ENCODE results near the gene NKAIN1. TPM values are rescaled to one million over a fixed set of nuclear protein-coding genes. Genes with fewer than 3 reads are reported as not detected.

The NKAIN1 gene
- polyA plus RNA-seq, 3 donors = not detected

- Histone ChIP-seq H3K27me3 (ENCODE audit: control insufficient read depth in 2 of 2, insufficient read depth in 2 of 2, low read length in 2 of 2) (no peaks in the 10 kb centered on the region), H3K4me1 (ENCODE audit: control insufficient read depth in 1 of 2, insufficient read depth in 2 of 2, low read length in 2 of 2) (no peaks in the 10 kb centered on the region), H3K9ac (ENCODE audit: insufficient read depth, low read length, poor library complexity, severe bottlenecking) (no peak overlapping the region), H2AFZ (ENCODE audit: insufficient read depth, low read depth, low read length, poor library complexity, severe bottlenecking) (no peak overlapping the region), H3K27ac (ENCODE audit: low read depth in 1 of 2, low read length in 2 of 2) (no peak overlapping the region), H3K4me3 (replicated peaks in 1 of 3; ENCODE audit: low read depth in 2 of 3, low read length in 3 of 3) (no peak overlapping the region), H3K4me2 (replicated peaks; ENCODE audit: extremely low read depth, low read length, poor library complexity, severe bottlenecking) (no peak overlapping the region), H4K20me1 (ENCODE audit: insufficient read depth, low read length) (no peaks in the 10 kb centered on the region), H3K36me3 (replicated peaks in 1 of 2; ENCODE audit: control insufficient read depth in 1 of 2, insufficient read depth in 2 of 2, low read length in 2 of 2) (no peaks in the 10 kb centered on the region), H3K9me3 (replicated peaks in 1 of 2; ENCODE audit: control insufficient read depth in 1 of 2, insufficient read depth in 1 of 2, low read length in 2 of 2) (no peaks in the 10 kb centered on the region), H3K79me2 (ENCODE audit: insufficient read depth, low read length) (no peaks in the 10 kb centered on the region)
- H3K36me3 Mint-ChIP-seq = no peaks in the 10 kb centered on the region
- no peak overlapping the region for H3K27ac Mint-ChIP-seq
- no peaks in the 10 kb centered on the region for H3K4me1 Mint-ChIP-seq
- intact Hi-C loops (cut with micrococcal nuclease) = no loop called here
- no peaks in the 10 kb centered on the region for H3K9me3 Mint-ChIP-seq
- WGBS (ENCODE audit: insufficient coverage) = 73% methylated on average over 6 of the region's 9 CpGs
- TF ChIP-seq, protein P1, sequence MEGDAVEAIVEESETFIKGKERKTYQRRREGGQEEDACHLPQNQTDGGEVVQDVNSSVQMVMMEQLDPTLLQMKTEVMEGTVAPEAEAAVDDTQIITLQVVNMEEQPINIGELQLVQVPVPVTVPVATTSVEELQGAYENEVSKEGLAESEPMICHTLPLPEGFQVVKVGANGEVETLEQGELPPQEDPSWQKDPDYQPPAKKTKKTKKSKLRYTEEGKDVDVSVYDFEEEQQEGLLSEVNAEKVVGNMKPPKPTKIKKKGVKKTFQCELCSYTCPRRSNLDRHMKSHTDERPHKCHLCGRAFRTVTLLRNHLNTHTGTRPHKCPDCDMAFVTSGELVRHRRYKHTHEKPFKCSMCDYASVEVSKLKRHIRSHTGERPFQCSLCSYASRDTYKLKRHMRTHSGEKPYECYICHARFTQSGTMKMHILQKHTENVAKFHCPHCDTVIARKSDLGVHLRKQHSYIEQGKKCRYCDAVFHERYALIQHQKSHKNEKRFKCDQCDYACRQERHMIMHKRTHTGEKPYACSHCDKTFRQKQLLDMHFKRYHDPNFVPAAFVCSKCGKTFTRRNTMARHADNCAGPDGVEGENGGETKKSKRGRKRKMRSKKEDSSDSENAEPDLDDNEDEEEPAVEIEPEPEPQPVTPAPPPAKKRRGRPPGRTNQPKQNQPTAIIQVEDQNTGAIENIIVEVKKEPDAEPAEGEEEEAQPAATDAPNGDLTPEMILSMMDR (IDR thresholded peaks at IDR 0.05) = no peak
- peaks cover 1 to 7% (median 2%) of the 10 kb centered on the region in 3 donors for H3K27me3 Mint-ChIP-seq (ENCODE audit: low read depth in 3 of 3)
- no peak for DNase-seq
- H3K4me3 Mint-ChIP-seq = no peak overlapping the region
These were observed 15.6 kb downstream of the NKAIN1 start for GRCh38 chr1:31224068-31224467.

DNA sequence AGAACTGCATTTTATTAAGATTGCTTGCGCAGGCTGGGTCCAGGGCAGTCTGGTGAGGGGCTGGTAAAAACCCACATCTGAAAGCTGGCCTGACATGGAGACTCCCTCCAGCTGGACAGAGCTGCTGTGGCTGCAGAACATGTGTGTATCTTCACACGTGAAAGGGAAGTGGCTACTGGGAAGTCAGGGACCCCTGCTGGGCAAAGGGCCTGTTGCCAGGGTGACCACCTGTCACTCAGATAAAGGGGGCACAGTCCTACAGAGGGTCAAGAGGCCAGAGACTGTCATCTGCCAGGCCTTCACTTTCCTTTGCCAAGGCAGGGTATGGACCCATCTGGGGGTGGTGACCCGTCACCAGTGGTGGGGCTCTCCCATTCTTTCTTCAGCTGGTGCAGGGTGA lies 17.5 kb downstream of the NKAIN1 start:
- Mint-ChIP-seq H3K27ac (no peak overlapping the region), H3K36me3 (no peaks in the 10 kb centered on the region), H3K9me3 (no peaks in the 10 kb centered on the region), H3K4me3 (no peak overlapping the region), H3K4me1 (no peaks in the 10 kb centered on the region), H3K27me3 (ENCODE audit: low read depth in 3 of 3) (peaks cover 1 to 9% (median 4%) of the 10 kb centered on the region in 3 donors)
- Histone ChIP-seq H3K9me3 (replicated peaks in 1 of 2; ENCODE audit: control insufficient read depth in 1 of 2, insufficient read depth in 1 of 2, low read length in 2 of 2) (no peaks in the 10 kb centered on the region), H3K4me1 (ENCODE audit: control insufficient read depth in 1 of 2, insufficient read depth in 2 of 2, low read length in 2 of 2) (no peaks in the 10 kb centered on the region), H3K4me3 (replicated peaks in 1 of 3; ENCODE audit: low read depth in 2 of 3, low read length in 3 of 3) (no peak overlapping the region), H3K4me2 (replicated peaks; ENCODE audit: extremely low read depth, low read length, poor library complexity, severe bottlenecking) (no peak overlapping the region), H3K79me2 (ENCODE audit: insufficient read depth, low read length) (no peaks in the 10 kb centered on the region), H3K36me3 (replicated peaks in 1 of 2; ENCODE audit: control insufficient read depth in 1 of 2, insufficient read depth in 2 of 2, low read length in 2 of 2) (no peaks in the 10 kb centered on the region), H3K27ac (ENCODE audit: low read depth in 1 of 2, low read length in 2 of 2) (no peak overlapping the region), H2AFZ (ENCODE audit: insufficient read depth, low read depth, low read length, poor library complexity, severe bottlenecking) (no peak overlapping the region), H3K9ac (ENCODE audit: insufficient read depth, low read length, poor library complexity, severe bottlenecking) (no peak overlapping the region), H4K20me1 (ENCODE audit: insufficient read depth, low read length) (no peaks in the 10 kb centered on the region), H3K27me3 (ENCODE audit: control insufficient read depth in 2 of 2, insufficient read depth in 2 of 2, low read length in 2 of 2) (no peaks in the 10 kb centered on the region)
- intact Hi-C loops (cut with micrococcal nuclease) = no loop called here
- no peak for DNase-seq
- 57% methylated on average over 2 of the region's 3 CpGs for WGBS (ENCODE audit: insufficient coverage)
- TF ChIP-seq, protein P1 (IDR thresholded peaks at IDR 0.05) = no peak

All from CD14-positive monocyte (primary cell).